Mucosa of gallbladder (tissue), 1 donor: ENCODE measurements around the gene OVOL2. TPM values are rescaled to one million over a fixed set of nuclear protein-coding genes. Genes with fewer than 3 reads are reported as not detected.
"Not testable (repeated sequence)": the region's sequence is repeated elsewhere in the genome, so short reads cannot be mapped to it uniquely, and the experiment has no call there.

ENCODE experiments used
- DNase-seq: peaks from one replicate; pipeline ENCODE4 v3.0.0-alpha.2; 2020; ENCODE audit warnings: low spot score
- total RNA-seq: library from RNA; stranded (reverse); gene quantifications from one replicate; pipeline ENCODE4 v1.2.1, GENCODE V29; 2021
- donor health status: DM: no; HTN: no; CAD: no.

The OVOL2 gene
- total RNA-seq, 1 donor from 2014 or later: 11.1 TPM

DNA sequence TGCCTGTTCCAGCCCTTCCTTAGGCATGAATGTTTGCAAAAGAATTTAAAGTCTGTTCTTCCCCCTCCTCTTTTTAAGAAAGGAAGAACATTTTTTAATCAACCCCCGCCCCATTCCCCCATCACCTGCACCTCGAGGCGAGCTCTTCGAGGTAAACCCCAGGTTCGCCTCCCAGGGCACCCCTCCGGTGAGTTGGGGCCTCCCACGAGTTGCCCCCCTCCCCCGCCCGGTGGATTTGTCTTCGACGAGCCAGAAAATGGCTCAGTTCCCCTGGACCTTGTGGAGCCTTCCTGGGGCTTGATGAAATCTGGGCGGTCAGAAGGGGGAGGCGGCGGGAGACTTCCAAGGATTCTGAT, 256 bp upstream of the OVOL2 start:
- DNase-seq: no peak

- DNase-seq: peak; percentile 41
Observed at GRCh38 chr20:18056174-18057100, 1.3 kb downstream of the OVOL2 start.

DNA sequence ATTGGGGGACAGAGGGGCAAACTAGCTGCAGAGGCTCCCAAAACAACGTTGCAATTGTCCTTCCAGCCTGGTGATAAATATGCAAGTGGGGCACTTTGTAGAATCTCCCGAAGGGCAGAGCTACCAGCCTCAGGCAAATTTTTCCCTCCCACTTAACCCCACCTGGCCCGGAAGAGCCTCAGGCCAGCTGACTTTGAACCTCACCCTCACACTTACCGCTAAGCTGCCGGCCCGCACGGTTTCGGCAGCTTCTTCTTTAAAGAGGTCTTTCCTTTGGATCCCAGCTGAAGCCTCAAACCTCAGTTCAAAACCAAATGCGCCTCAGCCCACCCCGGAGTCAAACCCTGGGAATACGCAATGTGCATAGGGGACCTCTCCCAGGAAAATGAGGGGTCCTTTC, 2.5 kb downstream of the OVOL2 start:
- DNase-seq: no peak

- DNase-seq: no peak
Observed at GRCh38 chr20:18052856-18053255, 4.9 kb downstream of the OVOL2 start.

GRCh38 chr20:18050628-18051027, 7.1 kb downstream of the OVOL2 start:
- DNase-seq: no peak

GRCh38 chr20:18048176-18048575, 9.5 kb downstream of the OVOL2 start:
- DNase-seq: no peak

- DNase-seq: no peak
Observed at GRCh38 chr20:18046535-18046934, 11.2 kb downstream of the OVOL2 start.

- no peak for DNase-seq
Observed at GRCh38 chr20:18042229-18042628, 15.5 kb downstream of the OVOL2 start.

DNA sequence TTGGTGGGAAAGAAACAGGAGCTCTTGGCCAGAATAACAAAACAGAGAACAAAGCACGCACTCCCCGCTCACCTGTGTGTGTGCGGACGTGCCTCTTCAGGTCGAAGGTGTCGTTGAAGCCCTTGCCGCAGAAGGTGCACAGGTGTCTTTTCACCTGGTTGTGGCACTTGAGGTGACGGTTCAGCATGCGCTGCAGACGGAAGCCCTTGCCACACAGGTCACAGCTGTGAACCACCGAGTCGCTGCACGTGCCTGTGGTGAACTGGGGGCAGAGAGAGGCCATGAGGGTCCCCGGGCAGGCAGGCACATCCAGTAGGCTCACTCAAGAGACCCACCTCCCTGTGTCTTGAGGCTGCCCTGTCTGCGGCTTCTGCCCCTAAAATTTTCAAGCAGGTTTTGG, 16.3 kb downstream of the OVOL2 start:
- no peak for DNase-seq

GRCh38 chr20:18039063-18039462, 18.7 kb downstream of the OVOL2 start:
- DNase-seq: no peak

- no peak for DNase-seq
Observed at GRCh38 chr20:18034039-18034438, 23.7 kb downstream of the OVOL2 start.

DNA sequence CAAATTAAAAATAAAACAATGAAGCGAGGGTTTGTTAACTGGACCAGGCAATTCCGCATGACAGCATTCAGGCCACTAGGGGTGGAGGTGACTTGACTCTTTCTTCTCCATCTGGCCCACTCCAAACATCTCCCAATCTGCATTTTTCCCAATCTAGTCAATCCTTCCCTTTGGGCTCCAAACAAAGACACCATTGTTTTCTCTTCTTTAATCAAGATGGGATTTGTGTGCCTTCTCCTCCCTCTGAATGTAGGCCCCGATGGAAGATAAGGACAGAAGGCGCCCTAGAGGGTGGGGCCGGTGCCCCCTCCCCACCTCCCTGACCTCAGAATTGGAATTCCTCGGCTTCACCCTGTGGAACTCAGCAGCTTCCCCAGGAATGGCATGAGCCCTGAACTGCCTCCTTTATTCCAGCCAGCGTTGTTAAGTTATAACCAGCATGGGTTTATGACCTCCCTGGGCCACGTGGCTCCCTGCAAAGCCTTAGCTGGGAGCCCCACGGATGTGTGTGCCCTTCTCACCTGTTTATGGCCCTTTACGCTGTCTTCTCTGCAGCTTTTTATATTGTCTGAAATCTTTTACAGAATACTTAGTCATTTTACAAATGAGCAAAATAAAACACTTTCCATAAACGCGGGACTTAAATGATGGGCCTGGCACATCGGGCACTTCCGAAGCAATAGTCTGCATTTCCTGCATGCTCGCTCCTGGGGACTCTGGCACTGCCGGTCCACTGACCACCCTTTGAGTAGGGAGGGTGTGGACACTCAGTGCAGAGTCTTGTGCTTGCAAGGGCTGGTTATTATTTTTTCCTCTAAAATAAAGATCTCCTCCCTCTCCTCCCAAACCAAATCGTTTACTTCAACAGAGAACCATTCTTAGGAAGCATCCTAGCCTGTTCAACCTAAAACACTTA, 24.5 kb downstream of the OVOL2 start:
- no peak for DNase-seq

DNA sequence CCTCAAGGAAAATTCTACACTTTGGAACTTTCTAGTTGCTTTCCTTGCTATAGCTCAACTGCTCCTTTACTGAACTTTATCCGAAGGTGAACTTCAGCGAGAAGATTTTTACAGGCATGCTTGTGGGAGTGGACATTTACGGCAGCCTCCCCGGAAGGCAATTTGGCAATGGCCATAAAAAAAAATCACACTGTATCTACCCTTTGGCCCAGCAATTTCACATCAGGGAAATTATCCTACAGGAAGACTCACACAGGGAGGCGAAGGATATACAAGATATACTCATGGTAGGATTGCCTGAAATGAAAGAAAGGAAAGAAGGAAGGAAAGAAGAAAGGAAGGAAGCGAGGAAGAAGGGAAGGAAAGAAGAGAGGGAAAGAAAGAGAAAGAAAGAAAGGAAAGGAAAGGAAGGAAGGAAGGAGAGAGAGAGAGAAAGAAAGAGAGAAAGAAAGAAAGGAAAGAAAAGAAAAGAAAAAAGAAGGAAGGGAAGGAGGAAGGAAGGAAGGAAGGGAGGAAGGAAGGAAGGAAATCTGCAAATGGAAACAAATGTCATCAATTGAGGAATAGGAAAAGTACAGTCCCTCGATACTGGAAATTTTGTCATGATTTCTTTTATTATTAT, 25.7 kb downstream of the OVOL2 start:
- no peak for DNase-seq

DNA sequence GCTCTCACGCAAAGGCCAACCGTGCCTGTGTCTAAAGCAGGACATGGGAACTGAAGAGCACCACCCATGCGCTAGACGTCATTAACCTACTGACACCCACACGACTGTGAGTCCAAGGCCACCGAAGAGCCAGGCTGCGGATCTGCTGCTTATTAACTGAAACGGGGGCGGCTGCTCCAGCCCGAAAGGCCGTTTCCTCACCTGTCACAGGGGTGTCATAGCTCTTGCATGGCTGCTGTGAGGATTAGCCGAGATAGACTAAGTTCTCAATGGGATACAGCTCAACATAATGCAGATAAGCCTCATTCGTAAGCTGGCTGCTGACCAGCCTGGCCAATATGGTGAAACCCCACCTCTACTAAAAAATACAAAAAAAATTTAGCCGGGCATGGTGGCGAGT, 26.7 kb downstream of the OVOL2 start:
- DNase-seq: no peak

GRCh38 chr20:18030020-18030419, 27.7 kb downstream of the OVOL2 start:
- no peak for DNase-seq

GRCh38 chr20:18027011-18027410, 30.7 kb downstream of the OVOL2 start:
- not testable (repeated sequence) for DNase-seq

DNA sequence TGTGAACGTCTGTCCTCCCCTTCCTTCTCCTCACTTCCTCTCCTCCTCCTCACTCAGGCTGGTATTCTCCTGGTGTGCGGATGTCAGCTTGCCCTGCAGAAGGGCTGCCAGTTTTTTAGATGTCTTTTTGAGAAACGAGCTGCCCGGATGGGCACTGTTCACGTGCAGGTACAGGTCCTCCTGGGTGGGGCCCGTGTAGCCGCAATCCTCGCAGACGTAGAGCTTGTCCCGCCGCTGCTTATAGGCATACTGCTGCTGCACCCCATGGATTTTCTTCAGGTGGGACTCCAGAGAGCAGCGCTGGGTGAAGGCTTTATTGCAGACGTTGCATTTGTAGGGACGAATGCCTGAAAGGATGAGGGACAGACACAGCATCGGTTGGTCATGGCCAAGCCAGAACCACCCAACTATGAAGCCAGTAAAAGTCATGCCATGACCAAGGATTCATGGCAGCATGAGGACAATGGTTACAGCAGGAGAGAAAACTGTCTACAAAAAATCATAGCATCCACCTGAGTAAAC, 33.0 kb downstream of the OVOL2 start:
- DNase-seq: no peak

GRCh38 chr20:18020931-18021330, 36.8 kb downstream of the OVOL2 start:
- DNase-seq: no peak

GRCh38 chr20:18019068-18019467, 38.6 kb downstream of the OVOL2 start:
- no peak for DNase-seq

DNA sequence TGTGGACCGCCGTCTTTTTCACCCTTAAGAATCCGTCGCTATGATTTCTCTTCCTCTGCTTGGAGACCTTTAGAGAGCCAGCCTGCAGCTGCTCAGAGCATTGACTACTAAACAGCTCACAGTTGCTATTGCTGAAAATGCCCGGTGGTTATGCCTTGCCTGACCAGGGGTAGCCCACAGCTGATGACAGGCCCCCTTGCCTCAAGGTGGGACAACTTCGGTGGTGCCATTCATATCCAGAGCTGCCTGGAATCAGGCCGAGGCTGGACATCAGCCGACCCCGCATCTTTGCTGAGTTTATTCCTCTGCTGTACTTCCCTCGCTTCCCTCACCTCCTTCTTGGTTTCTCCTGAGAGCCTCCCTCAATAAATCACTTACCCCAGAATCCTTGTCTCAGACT, 39.6 kb downstream of the OVOL2 start:
- no peak for DNase-seq

DNA sequence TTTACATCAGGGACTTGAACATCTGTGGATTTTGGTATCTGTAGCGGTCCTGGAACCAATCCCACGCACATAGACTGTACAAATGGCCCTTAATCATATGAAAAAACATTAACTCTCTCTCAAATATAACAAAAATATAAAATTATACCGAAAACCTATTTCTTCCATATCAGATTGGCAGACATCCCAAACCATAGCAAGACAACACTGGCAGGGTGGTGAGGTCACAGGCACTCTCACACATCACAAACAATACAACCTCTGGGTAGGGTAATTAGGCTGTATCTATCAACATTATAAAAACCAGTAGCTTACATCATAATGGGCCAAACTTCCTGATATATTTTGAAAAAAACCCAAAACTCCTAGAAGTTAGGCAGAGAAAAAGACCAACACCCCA, 40.9 kb downstream of the OVOL2 start:
- DNase-seq: no peak

- no peak for DNase-seq
Observed at GRCh38 chr20:18014411-18014810, 43.3 kb downstream of the OVOL2 start.
